GM23338 (cell line): Measurements from ENCODE around the gene LTB4R. TPM values are rescaled to one million over a fixed set of nuclear protein-coding genes. Genes with fewer than 3 reads are reported as not detected.

Experiments used
- ATAC-seq: fragments of 200-7000 bp; cut with Tn5 transposase; 3 replicates; pipeline ENCODE4 v1.9.1; 2020
- DNase-seq: peaks from one replicate; pipeline ENCODE4 v3.0.0-alpha.2; 2015; ENCODE audit warnings: low spot score
- H2AFZ ChIP-seq: fragments of 200-600 bp; sonication (generic); 2 replicates; pipeline ENCODE4 v1.8.0; 2016; ENCODE audit warnings: antibody characterized with exemption, mild to moderate bottlenecking, moderate library complexity
- H3F3A ChIP-seq: fragments of 200-600 bp; sonication (generic); replicated peaks from 2 replicates; pipeline ENCODE4 v1.8.0; 2017; ENCODE audit warnings: antibody characterized with exemption, mixed run types, low read depth
- H3K27ac ChIP-seq: fragments of 200-600 bp; sonication (generic); 2 replicates; pipeline ENCODE4 v1.6.1; 2016; ENCODE audit warnings: low read depth
- H3K27me3 ChIP-seq: fragments of 200-600 bp; sonication (generic); 2 replicates; pipeline ENCODE4 v1.8.0; 2016; ENCODE audit warnings: mild to moderate bottlenecking, mixed run types, moderate library complexity; ENCODE audit not compliant: insufficient read depth
- H3K36me3 ChIP-seq: fragments of 200-600 bp; sonication (generic); 2 replicates; pipeline ENCODE4 v1.8.0; 2016; ENCODE audit warnings: mild to moderate bottlenecking; ENCODE audit not compliant: insufficient read depth
- H3K4me1 ChIP-seq: fragments of 200-600 bp; sonication (generic); 2 replicates; pipeline ENCODE4 v1.8.0; 2016; ENCODE audit warnings: mild to moderate bottlenecking, moderate library complexity; ENCODE audit not compliant: insufficient read depth
- H3K4me2 ChIP-seq: fragments of 200-600 bp; sonication (generic); 2 replicates; pipeline ENCODE4 v1.7.1; 2017; ENCODE audit warnings: mixed run types
- H3K4me3 ChIP-seq: fragments of 200-600 bp; sonication (generic); 2 replicates; pipeline ENCODE4 v1.6.1; 2016; ENCODE audit warnings: mixed run types
- H3K79me2 ChIP-seq: fragments of 200-600 bp; sonication (generic); replicated peaks from 2 replicates; pipeline ENCODE4 v1.8.0; 2017; ENCODE audit warnings: mild to moderate bottlenecking; ENCODE audit not compliant: insufficient read depth
- H3K9me2 ChIP-seq: fragments of 200-600 bp; sonication (generic); 2 replicates; pipeline ENCODE4 v1.8.0; 2017; ENCODE audit not compliant: insufficient read depth
- H4K20me1 ChIP-seq: fragments of 200-600 bp; sonication (generic); replicated peaks from 2 replicates; pipeline ENCODE4 v1.8.0; 2017; ENCODE audit warnings: mild to moderate bottlenecking; ENCODE audit not compliant: insufficient read depth
- H3K27ac Mint-ChIP-seq: 2 replicates; pipeline ENCODE4 v1.8.0; 2020; ENCODE audit warnings: inconsistent platforms, mild to moderate bottlenecking, moderate library complexity, mixed read lengths
- H3K27me3 Mint-ChIP-seq: 3 replicates; pipeline ENCODE4 v1.8.0; 2022; ENCODE audit warnings: low read depth, mild to moderate bottlenecking, moderate library complexity, mixed read lengths, inconsistent platforms; ENCODE audit not compliant: insufficient read depth, poor library complexity
- H3K36me3 Mint-ChIP-seq: 3 replicates; pipeline ENCODE4 v1.8.0; 2021; ENCODE audit warnings: low read depth, mild to moderate bottlenecking, inconsistent platforms, moderate library complexity, mixed read lengths
- H3K4me1 Mint-ChIP-seq: 3 replicates; pipeline ENCODE4 v1.8.0; 2020; ENCODE audit warnings: mild to moderate bottlenecking, inconsistent platforms, mixed read lengths
- H3K4me3 Mint-ChIP-seq: 3 replicates; pipeline ENCODE4 v1.8.0; 2021; ENCODE audit warnings: moderate library complexity, mild to moderate bottlenecking, inconsistent platforms, mixed read lengths
- H3K9me3 Mint-ChIP-seq: 3 replicates; pipeline ENCODE4 v1.8.0; 2020; ENCODE audit warnings: moderate library complexity, mild to moderate bottlenecking, inconsistent platforms, mixed read lengths
- CREB1 ChIP-seq: fragments of 250-450 bp; sonication (Bioruptor Pico); IDR thresholded peaks from 2 replicates; pipeline ENCODE4 v1.5.0; 2020; ENCODE audit warnings: low read depth, mild to moderate bottlenecking, moderate library complexity
- EZH2 ChIP-seq: fragments of 200-600 bp; sonication (generic); IDR thresholded peaks from one replicate; pipeline ENCODE4 v1.8.0; 2017; ENCODE audit warnings: antibody characterized with exemption, mild to moderate bottlenecking, low read depth; ENCODE audit not compliant: unreplicated experiment
- EZH2phosphoT487 ChIP-seq: fragments of 200-600 bp; sonication (generic); IDR thresholded peaks from one replicate; pipeline ENCODE4 v1.8.1; 2018; ENCODE audit warnings: antibody characterized with exemption; ENCODE audit not compliant: unreplicated experiment
- JUNB ChIP-seq: IDR thresholded peaks from one replicate; pipeline ENCODE4 v1.6.1; 2016; ENCODE audit warnings: antibody characterized with exemption; ENCODE audit not compliant: unreplicated experiment
- polyA plus RNA-seq: library from polyadenylated mRNA; unstranded; fragments of >200 nt; fragmentation: Nextera tagmentation; extraction: Ambion mirVana; gene quantifications from 2 replicates; pipeline ENCODE4 v1.2.1, GENCODE V29; 2016
- total RNA-seq: library from RNA; depleted of rRNA; stranded (reverse); fragments of >200 nt; shearing (Covaris generic); gene quantifications from 2 replicates; pipeline ENCODE4 v1.2.3, GENCODE V29; 2014
- TF ChIP-seq, protein P1 (sequence below): IDR thresholded peaks from one replicate; pipeline ENCODE4 v1.6.1; 2018; ENCODE audit warnings: antibody characterized with exemption; ENCODE audit not compliant: unreplicated experiment

The LTB4R gene
- total and polyA plus RNA-seq, 2 experiments from 2014 or later, result 2.1 to 4.7 TPM

DNA sequence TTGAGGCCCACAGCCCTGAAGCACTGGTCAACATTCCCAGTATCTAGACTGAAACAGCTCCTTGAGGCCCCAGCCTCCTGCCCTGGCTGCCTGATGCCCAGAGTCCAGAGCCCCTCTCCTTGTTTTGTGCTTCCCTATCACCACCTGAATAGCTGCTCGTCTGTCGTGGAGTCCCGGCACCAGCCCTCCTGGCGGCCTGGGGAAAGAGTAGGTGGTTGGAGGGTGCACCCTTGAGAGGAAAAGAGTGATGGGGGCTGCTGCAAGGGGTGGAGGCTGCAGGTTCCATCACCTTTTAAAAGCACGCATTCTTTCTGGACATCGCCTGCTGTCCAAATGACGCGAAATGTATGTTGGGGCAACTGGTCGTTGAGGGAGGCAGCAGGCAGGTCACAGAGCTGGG is 43.1 kb upstream of the LTB4R start (continued):
- TF ChIP-seq, protein P1, sequence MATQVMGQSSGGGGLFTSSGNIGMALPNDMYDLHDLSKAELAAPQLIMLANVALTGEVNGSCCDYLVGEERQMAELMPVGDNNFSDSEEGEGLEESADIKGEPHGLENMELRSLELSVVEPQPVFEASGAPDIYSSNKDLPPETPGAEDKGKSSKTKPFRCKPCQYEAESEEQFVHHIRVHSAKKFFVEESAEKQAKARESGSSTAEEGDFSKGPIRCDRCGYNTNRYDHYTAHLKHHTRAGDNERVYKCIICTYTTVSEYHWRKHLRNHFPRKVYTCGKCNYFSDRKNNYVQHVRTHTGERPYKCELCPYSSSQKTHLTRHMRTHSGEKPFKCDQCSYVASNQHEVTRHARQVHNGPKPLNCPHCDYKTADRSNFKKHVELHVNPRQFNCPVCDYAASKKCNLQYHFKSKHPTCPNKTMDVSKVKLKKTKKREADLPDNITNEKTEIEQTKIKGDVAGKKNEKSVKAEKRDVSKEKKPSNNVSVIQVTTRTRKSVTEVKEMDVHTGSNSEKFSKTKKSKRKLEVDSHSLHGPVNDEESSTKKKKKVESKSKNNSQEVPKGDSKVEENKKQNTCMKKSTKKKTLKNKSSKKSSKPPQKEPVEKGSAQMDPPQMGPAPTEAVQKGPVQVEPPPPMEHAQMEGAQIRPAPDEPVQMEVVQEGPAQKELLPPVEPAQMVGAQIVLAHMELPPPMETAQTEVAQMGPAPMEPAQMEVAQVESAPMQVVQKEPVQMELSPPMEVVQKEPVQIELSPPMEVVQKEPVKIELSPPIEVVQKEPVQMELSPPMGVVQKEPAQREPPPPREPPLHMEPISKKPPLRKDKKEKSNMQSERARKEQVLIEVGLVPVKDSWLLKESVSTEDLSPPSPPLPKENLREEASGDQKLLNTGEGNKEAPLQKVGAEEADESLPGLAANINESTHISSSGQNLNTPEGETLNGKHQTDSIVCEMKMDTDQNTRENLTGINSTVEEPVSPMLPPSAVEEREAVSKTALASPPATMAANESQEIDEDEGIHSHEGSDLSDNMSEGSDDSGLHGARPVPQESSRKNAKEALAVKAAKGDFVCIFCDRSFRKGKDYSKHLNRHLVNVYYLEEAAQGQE, result no peak
- no peak for TF ChIP-seq EZH2phosphoT487

DNA sequence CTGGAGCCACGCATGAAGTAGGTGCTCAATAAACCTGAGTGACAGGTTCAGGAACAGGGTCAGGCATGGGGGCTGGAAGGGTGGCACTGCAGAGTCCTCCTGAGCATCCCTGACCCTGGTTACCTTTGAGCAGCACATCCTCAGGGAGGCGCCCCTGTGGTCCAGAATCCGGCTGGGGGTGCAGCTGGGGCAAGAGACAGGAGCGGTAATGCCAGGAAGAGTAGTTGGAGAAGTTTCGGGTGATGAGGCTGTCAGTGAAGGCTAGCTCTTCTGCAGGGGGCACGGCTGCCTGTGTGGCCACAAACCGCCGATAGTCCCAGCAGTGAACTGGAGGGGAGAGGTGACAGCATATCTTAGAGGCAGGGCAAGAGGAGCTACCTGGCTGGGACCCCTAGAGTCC is 41.9 kb upstream of the LTB4R start:
- Mint-ChIP-seq H3K36me3 (peaks cover 6% of the 10 kb centered on the region; the same call in 2 of the 3 replicates), H3K4me1 (peaks cover 22% of the 10 kb centered on the region), H3K9me3 (no peaks in the 10 kb centered on the region; the same call in 2 of the 3 replicates), H3K27ac (no peak overlapping the region), H3K4me3 (no peak overlapping the region), H3K27me3 (peaks cover 7% of the 10 kb centered on the region)
- no peaks in the 10 kb centered on the region for H3K27me3 ChIP-seq
- H3K4me1 ChIP-seq, result peaks cover 16% of the 10 kb centered on the region
- H3K9me2 ChIP-seq, result no peaks in the 10 kb centered on the region
- H3K79me2 ChIP-seq, result no peaks in the 10 kb centered on the region; the same call in 1 of the 2 replicates
- no peak for ATAC-seq
- no peak overlapping the region for H3K4me2 ChIP-seq
- H3K36me3 ChIP-seq, result no peaks in the 10 kb centered on the region
- no peak overlapping the region for H2AFZ ChIP-seq
- TF ChIP-seq CREB1 (CRISPR knock-in tag), result no peak
- TF ChIP-seq JUNB, result no peak
- no peak overlapping the region for H3K27ac ChIP-seq
- DNase-seq, result no peak
- H3K4me3 ChIP-seq, result no peak overlapping the region
- H3F3A ChIP-seq, result peaks cover 11% of the 10 kb centered on the region; the same call in 1 of the 2 replicates
- no peaks in the 10 kb centered on the region for H4K20me1 ChIP-seq

DNA sequence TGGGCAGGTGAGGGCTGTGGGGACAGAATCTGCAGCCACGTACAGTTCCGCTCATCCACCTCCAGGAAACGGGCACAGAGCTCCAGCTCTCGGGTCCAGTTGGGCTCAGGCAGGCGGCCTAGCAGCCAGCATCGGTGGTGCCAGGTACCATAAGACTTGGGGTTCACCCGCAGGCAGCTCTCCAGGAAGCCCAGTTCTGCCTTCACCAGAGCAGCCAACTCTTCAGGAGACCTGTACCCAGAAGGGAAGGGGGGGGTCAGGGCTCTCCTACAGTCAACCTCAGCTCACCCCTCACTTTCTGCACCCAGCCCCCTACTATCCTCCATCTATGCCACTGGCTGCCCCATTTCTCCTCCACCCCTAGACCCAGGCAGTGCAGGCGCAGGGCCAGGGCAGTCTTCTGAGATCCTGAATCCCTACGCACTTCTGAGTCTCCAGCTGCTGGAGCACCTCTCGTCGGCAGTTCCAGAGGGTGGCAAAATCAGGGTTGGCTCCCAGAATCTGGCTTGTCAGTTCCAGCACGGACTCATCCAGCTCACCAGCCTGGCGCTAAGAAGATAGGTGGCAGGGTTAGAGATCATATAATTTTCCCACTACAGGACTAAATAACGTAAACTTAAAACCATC is 41.3 kb upstream of the LTB4R start:
- ATAC-seq, result no peak
- peaks cover 6% of the 10 kb centered on the region; the same call in 2 of the 3 replicates for H3K36me3 Mint-ChIP-seq
- H3F3A ChIP-seq, result peaks cover 11% of the 10 kb centered on the region; the same call in 1 of the 2 replicates
- H4K20me1 ChIP-seq, result no peaks in the 10 kb centered on the region
- H3K4me3 Mint-ChIP-seq, result peak overlapping the region; percentile 77; the same call in 2 of the 3 replicates
- no peak for TF ChIP-seq EZH2
- TF ChIP-seq JUNB, result no peak
- TF ChIP-seq, protein P1, result no peak
- H3K4me1 Mint-ChIP-seq, result peaks cover 22% of the 10 kb centered on the region
- DNase-seq, result no peak
- H3K9me2 ChIP-seq, result no peaks in the 10 kb centered on the region
- no peaks in the 10 kb centered on the region for H3K36me3 ChIP-seq
- no peak overlapping the region for H2AFZ ChIP-seq
- H3K79me2 ChIP-seq, result no peaks in the 10 kb centered on the region; the same call in 1 of the 2 replicates
- peak overlapping the region; percentile 86 for H3K4me3 ChIP-seq
- H3K27me3 ChIP-seq, result no peaks in the 10 kb centered on the region
- H3K27me3 Mint-ChIP-seq, result peaks cover 8% of the 10 kb centered on the region
- H3K27ac ChIP-seq, result no peak overlapping the region
- H3K4me1 ChIP-seq, result peaks cover 16% of the 10 kb centered on the region
- H3K4me2 ChIP-seq, result peak overlapping the region; percentile 84
- no peaks in the 10 kb centered on the region; the same call in 2 of the 3 replicates for H3K9me3 Mint-ChIP-seq
- no peak overlapping the region for H3K27ac Mint-ChIP-seq
